Small intestine (tissue), 7 donors: ENCODE data around the gene CNOT4. TPM values are rescaled to one million over a fixed set of nuclear protein-coding genes. Genes with fewer than 3 reads are reported as not detected.

Experiments
- DNase-seq, 2 donors: peaks; one replicate each; pipeline versions ENCODE4 v3.0.0 to v3.0.0-alpha.2; 2013
- FAIRE-seq: peaks from 2 replicates; lab custom pipeline; 2012; peaks lifted over from hg19 to GRCh38; lab: Jason Lieb, UNC
- H3K27ac ChIP-seq, 3 donors: one replicate each; pipeline ENCODE4 v1.5.1; 2013; ENCODE audit warnings: low read length in 2 of 3, mild to moderate bottlenecking in 2 of 3, control low read depth in 1 of 3, inconsistent platforms in 1 of 3, low read depth in 1 of 3, moderate library complexity in 1 of 3
- H3K27me3 ChIP-seq, 3 donors: one replicate each; pipeline ENCODE4 v1.6.1; 2013; ENCODE audit warnings: low read length in 3 of 3, inconsistent platforms in 1 of 3; ENCODE audit not compliant: control insufficient read depth in 3 of 3, insufficient read depth in 3 of 3
- H3K36me3 ChIP-seq, 3 donors: one replicate each; pipeline ENCODE4 v1.6.1; 2013; ENCODE audit warnings: low read length in 3 of 3, inconsistent platforms in 1 of 3, low read depth in 1 of 3, mild to moderate bottlenecking in 1 of 3, moderate library complexity in 1 of 3; ENCODE audit not compliant: control insufficient read depth in 3 of 3, insufficient read depth in 2 of 3
- H3K4me1 ChIP-seq, 3 donors: one replicate each; pipeline ENCODE4 v1.6.1; 2013; ENCODE audit warnings: low read length in 2 of 3, inconsistent platforms in 1 of 3, low read depth in 1 of 3, mild to moderate bottlenecking in 1 of 3, moderate library complexity in 1 of 3; ENCODE audit not compliant: control insufficient read depth in 3 of 3, insufficient read depth in 2 of 3
- H3K4me3 ChIP-seq, 3 donors: one replicate each; pipeline ENCODE4 v1.5.1; 2013; ENCODE audit warnings: low read length in 3 of 3, control low read depth in 1 of 3, inconsistent platforms in 1 of 3, low read depth in 1 of 3, mild to moderate bottlenecking in 1 of 3, moderate library complexity in 1 of 3
- H3K9me3 ChIP-seq, 2 donors: one replicate each; pipeline ENCODE4 v1.6.1; 2013; ENCODE audit warnings: low read depth in 1 of 2, low read length in 1 of 2; ENCODE audit not compliant: control insufficient read depth in 2 of 2, insufficient read depth in 1 of 2
- WGBS, 3 donors: extraction: QIAGEN DNeasy Blood & Tissue Kit; methylation state at CpG; one replicate each; pipeline ENCODE4 v1.1.7; 2013; 5-methylcytosine and 5-hydroxymethylcytosine counted together
- polyA plus RNA-seq, 4 donors: library from polyadenylated mRNA; stranded (reverse) in 3 of 4; unstranded in 1 of 4; fragments of 200-250 nt in 3 of 4; fragments of 120-200 nt in 1 of 4; gene quantifications; one replicate each; pipeline versions ENCODE4 v1.2.1 to v1.2.3, GENCODE V29; 2013
- donor health status: healthy with polysubstance abuse.
- donor health status: control.
- donor health status: control.
- donor health status: Bipolar disorder and iron deficiency.
- donor health status: healthy.

CNOT4 gene
- polyA plus RNA-seq, 4 donors: 5.1 to 19.3 (median 6.2) TPM

DNA sequence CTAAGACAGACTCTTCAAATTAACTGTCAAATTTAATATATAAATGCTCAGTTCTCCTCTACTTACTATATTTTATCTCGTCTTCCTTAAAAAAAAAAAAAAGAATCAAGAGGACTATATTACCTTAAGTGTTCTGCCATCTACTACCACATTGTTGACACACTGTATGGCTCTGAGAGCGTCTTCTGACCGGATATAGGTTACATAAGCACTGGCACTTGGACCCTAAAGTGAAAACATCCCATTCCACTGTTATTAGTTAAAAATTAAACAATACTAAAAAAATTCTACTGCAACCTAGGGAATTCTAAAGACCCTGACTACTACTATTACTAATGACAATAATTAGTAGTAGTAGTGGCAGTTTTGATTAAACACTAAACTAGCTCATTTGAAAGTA lies 95.7 kb downstream of the CNOT4 start:
- WGBS, 3 donors: 88 to 96% (median 91%) methylated on average over 3 of the region's 3 CpGs
- Histone ChIP-seq H3K4me3 (no peak overlapping the region), H3K9me3 (no peaks in the 10 kb centered on the region), H3K27me3 (no peaks in the 10 kb centered on the region), H3K36me3 (peaks cover 0 to 9% (median 0%) of the 10 kb centered on the region in 3 donors), H3K27ac (no peak overlapping the region), H3K4me1 (no peaks in the 10 kb centered on the region)
- peak; percentile 39 for FAIRE-seq
- DNase-seq: no peak

DNA sequence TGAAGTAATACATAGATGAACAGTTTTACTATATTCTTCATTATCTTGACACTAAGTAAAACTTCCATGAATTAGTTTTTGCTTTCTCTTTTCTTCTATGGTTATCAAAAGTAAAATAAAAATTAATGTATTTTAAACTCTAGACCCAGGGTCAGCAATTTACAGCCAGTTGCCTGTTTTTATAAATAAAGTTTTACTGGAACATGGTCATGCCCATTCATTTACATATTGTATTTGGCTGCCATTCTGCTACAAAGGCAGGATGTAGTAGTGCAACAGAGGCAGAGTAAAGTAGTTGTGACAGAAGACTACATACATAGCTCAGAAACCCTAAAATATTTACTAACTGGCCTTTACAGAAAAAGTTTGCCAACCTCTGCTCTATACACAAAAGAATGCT lies 98.8 kb downstream of the CNOT4 start:
- Histone ChIP-seq H3K36me3 (peaks cover 0 to 12% (median 3%) of the 10 kb centered on the region in 3 donors), H3K4me1 (no peaks in the 10 kb centered on the region), H3K27ac (no peak overlapping the region), H3K27me3 (no peaks in the 10 kb centered on the region), H3K4me3 (no peak overlapping the region), H3K9me3 (no peaks in the 10 kb centered on the region)
- no peak for DNase-seq
- FAIRE-seq: no peak

GRCh38 chr7:135410543-135410942 lies 99.4 kb downstream of the CNOT4 start:
- no peak overlapping the region for H3K27ac ChIP-seq
- no peaks in the 10 kb centered on the region for H3K4me1 ChIP-seq
- peaks cover 0 to 12% (median 3%) of the 10 kb centered on the region in 3 donors for H3K36me3 ChIP-seq
- no peak for DNase-seq
- H3K9me3 ChIP-seq: no peaks in the 10 kb centered on the region
- no peak overlapping the region for H3K4me3 ChIP-seq
- no peaks in the 10 kb centered on the region for H3K27me3 ChIP-seq
- peak; percentile 80 for FAIRE-seq
- WGBS, 3 donors: 97 to 98% (median 97%) methylated on average over 3 of the region's 3 CpGs

- H3K4me3 ChIP-seq: no peak overlapping the region
- no peaks in the 10 kb centered on the region for H3K27me3 ChIP-seq
- H3K36me3 ChIP-seq: peaks cover 0 to 12% (median 3%) of the 10 kb centered on the region in 3 donors
- H3K4me1 ChIP-seq: no peaks in the 10 kb centered on the region
- FAIRE-seq: no peak
- no peak for DNase-seq
- WGBS, 3 donors: 97 to 100% (median 100%) methylated on average over 2 of the region's 2 CpGs
- no peak overlapping the region for H3K27ac ChIP-seq
- H3K9me3 ChIP-seq: no peaks in the 10 kb centered on the region
Observed at GRCh38 chr7:135409845-135410542, 99.9 kb downstream of the CNOT4 start.

GRCh38 chr7:135407884-135408283 lies 102.0 kb downstream of the CNOT4 start:
- peaks cover 0 to 12% (median 2%) of the 10 kb centered on the region in 3 donors for H3K36me3 ChIP-seq
- DNase-seq (no peak), FAIRE-seq (no peak)
- H3K27ac ChIP-seq: no peak overlapping the region
- no peaks in the 10 kb centered on the region for H3K4me1 ChIP-seq
- H3K27me3 ChIP-seq: no peaks in the 10 kb centered on the region
- H3K9me3 ChIP-seq: no peaks in the 10 kb centered on the region
- H3K4me3 ChIP-seq: no peak overlapping the region

DNA sequence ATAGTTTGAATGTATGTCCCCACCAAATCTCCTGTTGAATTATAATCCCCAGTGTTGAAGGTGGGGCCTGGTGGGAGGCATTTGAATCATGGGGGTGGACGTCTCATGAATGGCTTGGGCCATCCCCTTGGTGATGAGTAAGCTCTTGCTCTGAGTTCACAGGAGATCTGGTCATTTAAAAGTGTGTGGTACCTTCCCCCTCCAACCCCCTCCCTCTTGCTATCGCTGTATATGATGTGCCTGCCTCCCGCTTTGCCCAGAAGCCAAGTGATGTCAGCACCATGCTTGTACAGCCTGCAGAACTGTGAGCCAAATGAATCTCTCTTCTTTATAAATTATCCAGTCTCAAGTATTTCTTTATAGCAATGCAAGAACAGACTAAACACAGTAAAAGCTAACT lies 103.0 kb downstream of the CNOT4 start:
- Histone ChIP-seq H3K4me3 (no peak overlapping the region), H3K4me1 (no peaks in the 10 kb centered on the region), H3K27me3 (no peaks in the 10 kb centered on the region), H3K9me3 (no peaks in the 10 kb centered on the region), H3K27ac (no peak overlapping the region), H3K36me3 (peaks cover 0 to 15% (median 2%) of the 10 kb centered on the region in 3 donors)
- WGBS, 3 donors: 94 to 97% (median 96%) methylated on average over 3 of the region's 3 CpGs
- FAIRE-seq (no peak), DNase-seq (no peak)

- peaks cover 0 to 15% (median 2%) of the 10 kb centered on the region in 3 donors for H3K36me3 ChIP-seq
- H3K4me3 ChIP-seq: no peak overlapping the region
- FAIRE-seq: no peak
- DNase-seq: no peak
- H3K4me1 ChIP-seq: no peaks in the 10 kb centered on the region
- no peaks in the 10 kb centered on the region for H3K9me3 ChIP-seq
- WGBS, 3 donors: 97 to 98% (median 97%) methylated on average over 2 of the region's 2 CpGs
- H3K27ac ChIP-seq: no peak overlapping the region
- H3K27me3 ChIP-seq: no peaks in the 10 kb centered on the region
Observed at GRCh38 chr7:135405969-135406368, 103.9 kb downstream of the CNOT4 start.

DNA sequence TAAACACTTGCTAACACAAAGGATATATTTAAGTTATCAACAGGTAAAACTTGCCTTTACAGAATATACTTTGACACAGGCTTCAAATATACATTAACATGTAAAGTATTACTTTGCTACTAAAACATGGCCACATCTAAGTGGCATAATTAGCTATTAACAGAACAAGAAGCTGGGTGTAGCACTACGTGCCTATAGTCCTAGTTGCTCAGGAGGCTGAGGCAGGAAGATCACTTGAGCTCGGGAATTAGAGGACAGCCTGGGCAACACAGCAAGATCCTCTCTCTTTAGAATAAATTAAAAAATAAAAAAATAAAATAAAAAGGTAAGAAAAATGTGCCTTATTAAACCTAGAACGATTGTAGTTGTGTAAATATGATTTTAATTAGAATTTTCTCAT lies 106.6 kb downstream of the CNOT4 start:
- H3K27me3 ChIP-seq: no peaks in the 10 kb centered on the region
- no peak for FAIRE-seq
- 92 to 94% (median 92%) methylated on average over 3 of the region's 3 CpGs for WGBS, 3 donors

DNA sequence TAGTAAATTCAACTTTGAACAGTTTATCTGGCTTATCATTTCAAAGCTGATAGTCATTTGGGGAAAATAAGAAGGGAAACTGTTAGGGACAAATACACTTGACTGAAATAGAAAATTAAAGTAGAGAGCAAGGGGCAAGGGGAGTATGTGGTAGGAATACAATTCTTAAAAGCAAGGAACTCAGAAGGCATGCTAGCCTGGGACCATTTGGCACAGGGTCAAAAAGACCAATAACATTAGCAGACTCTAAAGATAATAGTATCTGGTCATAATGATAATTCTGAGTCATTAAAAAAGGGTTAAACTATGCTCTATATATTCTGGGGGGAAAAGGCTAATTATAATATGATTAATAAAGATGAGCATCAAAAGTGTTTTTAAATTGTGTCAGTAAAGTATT lies 112.2 kb downstream of the CNOT4 start:
- H3K9me3 ChIP-seq: no peaks in the 10 kb centered on the region
- H3K4me3 ChIP-seq: no peak overlapping the region
- no peak overlapping the region for H3K27ac ChIP-seq
- no peak for FAIRE-seq
- no peaks in the 10 kb centered on the region for H3K27me3 ChIP-seq
- H3K4me1 ChIP-seq: no peaks in the 10 kb centered on the region
- H3K36me3 ChIP-seq: peaks cover 4 to 15% (median 4%) of the 10 kb centered on the region in 3 donors
- DNase-seq: no peak

More for the DNA sequence above, 106.6 kb downstream of the CNOT4 start:
- no peak overlapping the region for H3K27ac ChIP-seq
- H3K36me3 ChIP-seq: peaks cover 0 to 12% (median 0%) of the 10 kb centered on the region in 3 donors
- no peak for DNase-seq
- H3K9me3 ChIP-seq: no peaks in the 10 kb centered on the region
- no peak overlapping the region for H3K4me3 ChIP-seq
- no peaks in the 10 kb centered on the region for H3K4me1 ChIP-seq
